CD14-positive monocyte (primary cell): ENCODE data around the gene AAR2. TPM values are rescaled to one million over a fixed set of nuclear protein-coding genes. Genes with fewer than 3 reads are reported as not detected.

Source experiments
- DNase-seq, 3 donors: peaks; one replicate each; pipeline ENCODE4 v3.0.0-alpha.2; 2011 to 2022
- H2AFZ ChIP-seq: 2 replicates; pipeline ENCODE4 v1.6.0; 2012; ENCODE audit warnings: mild to moderate bottlenecking, low read depth, low read length, inconsistent platforms; ENCODE audit not compliant: insufficient read depth, poor library complexity, severe bottlenecking
- H3K27ac ChIP-seq, 2 donors: 1 replicate in 1 of 2; 2 replicates in 1 of 2; pipeline ENCODE4 v1.5.1; 2012 to 2013; ENCODE audit warnings: low read length in 2 of 2, control low read depth in 1 of 2, inconsistent platforms in 1 of 2, low read depth in 1 of 2, mild to moderate bottlenecking in 1 of 2
- H3K27me3 ChIP-seq, 2 donors: one replicate each; pipeline versions ENCODE4 v1.6.0 to v1.6.1; 2011 to 2013; ENCODE audit warnings: low read length in 2 of 2; ENCODE audit not compliant: control insufficient read depth in 2 of 2, insufficient read depth in 2 of 2
- H3K36me3 ChIP-seq, 2 donors: replicated peaks in 1 of 2; 1 replicate in 1 of 2; 2 replicates in 1 of 2; pipeline versions ENCODE4 v1.5.1 to v1.6.1; 2012 to 2013; ENCODE audit warnings: low read length in 2 of 2, control low read depth in 1 of 2, inconsistent platforms in 1 of 2, mild to moderate bottlenecking in 1 of 2; ENCODE audit not compliant: insufficient read depth in 2 of 2, control insufficient read depth in 1 of 2
- H3K4me1 ChIP-seq, 2 donors: 1 replicate in 1 of 2; 2 replicates in 1 of 2; pipeline versions ENCODE4 v1.5.1 to v1.6.1; 2012 to 2013; ENCODE audit warnings: low read length in 2 of 2, control low read depth in 1 of 2, inconsistent platforms in 1 of 2, mild to moderate bottlenecking in 1 of 2, moderate library complexity in 1 of 2; ENCODE audit not compliant: insufficient read depth in 2 of 2, control insufficient read depth in 1 of 2
- H3K4me2 ChIP-seq: replicated peaks from 2 replicates; pipeline ENCODE3; 2012; ENCODE audit warnings: low read length, moderate library complexity, mild to moderate bottlenecking; ENCODE audit not compliant: poor library complexity, severe bottlenecking; ENCODE audit errors: extremely low read depth
- H3K4me3 ChIP-seq, 3 experiments: fragments of 200-600 bp in 1 of 3; sonication (generic) in 1 of 3; replicated peaks in 1 of 3; 1 replicate in 2 of 3; 2 replicates in 1 of 3; pipeline ENCODE4 v1.5.1; 2011 to 2013; ENCODE audit warnings: low read length in 3 of 3, mild to moderate bottlenecking in 3 of 3, control low read depth in 2 of 3, low read depth in 2 of 3, inconsistent platforms in 1 of 3, moderate library complexity in 1 of 3
- H3K79me2 ChIP-seq: 2 replicates; pipeline ENCODE4 v1.6.0; 2012; ENCODE audit warnings: mild to moderate bottlenecking, control low read depth, inconsistent platforms, low read length, moderate library complexity; ENCODE audit not compliant: insufficient read depth
- H3K9ac ChIP-seq: 2 replicates; pipeline ENCODE4 v1.6.0; 2017; ENCODE audit warnings: low read length, mild to moderate bottlenecking; ENCODE audit not compliant: insufficient read depth, poor library complexity, severe bottlenecking
- H3K9me3 ChIP-seq, 2 donors: replicated peaks in 1 of 2; 1 replicate in 1 of 2; 2 replicates in 1 of 2; pipeline versions ENCODE4 v1.5.1 to v1.6.1; 2012 to 2013; ENCODE audit warnings: low read length in 2 of 2, control low read depth in 1 of 2; ENCODE audit not compliant: control insufficient read depth in 1 of 2, insufficient read depth in 1 of 2
- H4K20me1 ChIP-seq: 2 replicates; pipeline ENCODE4 v1.6.0; 2012; ENCODE audit warnings: mild to moderate bottlenecking, low read length, control low read depth, moderate library complexity; ENCODE audit not compliant: insufficient read depth
- H3K27ac Mint-ChIP-seq, 7 donors: one replicate each; pipeline ENCODE4 v1.8.0; 2020; ENCODE audit warnings: mild to moderate bottlenecking in 7 of 7, mixed read lengths in 7 of 7, moderate library complexity in 6 of 7, inconsistent platforms in 2 of 7
- H3K27me3 Mint-ChIP-seq, 3 donors: one replicate each; pipeline ENCODE4 v1.8.0; 2021 to 2022; ENCODE audit warnings: low read depth in 3 of 3, mild to moderate bottlenecking in 3 of 3, mixed read lengths in 3 of 3, moderate library complexity in 3 of 3, inconsistent platforms in 1 of 3
- H3K36me3 Mint-ChIP-seq, 2 donors: one replicate each; pipeline ENCODE4 v1.8.0; 2020; ENCODE audit warnings: mixed read lengths in 2 of 2, inconsistent platforms in 1 of 2, mild to moderate bottlenecking in 1 of 2
- H3K4me1 Mint-ChIP-seq: one replicate; pipeline ENCODE4 v1.8.0; 2020; ENCODE audit warnings: mild to moderate bottlenecking, mixed read lengths
- H3K4me3 Mint-ChIP-seq, 2 donors: one replicate each; pipeline ENCODE4 v1.8.0; 2020; ENCODE audit warnings: mild to moderate bottlenecking in 2 of 2, mixed read lengths in 2 of 2, moderate library complexity in 1 of 2
- H3K9me3 Mint-ChIP-seq, 7 donors: one replicate each; pipeline ENCODE4 v1.8.0; 2020 to 2022; ENCODE audit warnings: mixed read lengths in 7 of 7, mild to moderate bottlenecking in 6 of 7, moderate library complexity in 6 of 7, inconsistent platforms in 2 of 7
- WGBS: methylation state at CpG from one replicate; pipeline ENCODE4 v1.1.5; 2013; ENCODE audit warnings: missing lambda C conversion rate; ENCODE audit not compliant: insufficient coverage; 5-methylcytosine and 5-hydroxymethylcytosine counted together
- intact Hi-C, 2 donors: fragments of 100-400 bp; cut with micrococcal nuclease; formaldehyde crosslinking; loops; one replicate each; pipeline versions ENCODE4 v1.15.0 to v1.15.1; 2023
- polyA plus RNA-seq, 3 donors: library from polyadenylated mRNA; depleted of rRNA in 1 of 3; unstranded in 2 of 3; stranded (reverse) in 1 of 3; fragments of 300-500 nt in 2 of 3; fragments of >200 nt in 1 of 3; fragmentation: Illumina TruSeq in 2 of 3; gene quantifications; 1 replicate in 2 of 3; 2 replicates in 1 of 3; pipeline ENCODE4 v1.2.3, GENCODE V29; 2012 to 2021
- TF ChIP-seq, protein P1 (sequence below): fragments of 200-600 bp; IDR thresholded peaks from one replicate; pipeline ENCODE4 v1.8.0; 2022; ENCODE audit warnings: antibody characterized with exemption, mild to moderate bottlenecking

Gene AAR2
- polyA plus RNA-seq, 3 donors = 9.1 to 48.8 (median 45.2) TPM

DNA sequence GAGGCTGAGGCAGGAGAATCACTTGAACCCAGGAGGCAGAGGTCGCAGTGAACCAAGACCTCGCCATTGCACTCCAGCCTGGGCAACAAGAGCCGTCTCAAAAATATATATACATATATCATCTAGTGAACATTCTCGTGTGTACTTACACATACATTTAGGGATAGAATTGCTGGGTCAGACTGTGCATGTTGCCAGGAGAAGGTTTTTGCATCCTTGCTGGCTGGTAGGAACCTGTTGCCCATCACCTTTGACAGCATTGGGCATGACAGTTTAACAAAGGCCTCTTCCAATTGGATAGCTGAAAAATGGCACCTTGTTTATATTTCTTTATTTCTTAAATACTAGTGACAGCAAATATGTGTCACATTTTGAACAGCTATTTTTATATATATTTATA lies 5.4 kb downstream of the AAR2 start:
- Histone ChIP-seq H3K27me3 (no peaks in the 10 kb centered on the region), H3K9ac (no peak overlapping the region), H3K79me2 (peaks cover 48% of the 10 kb centered on the region), H3K36me3 (peaks cover 67 to 73% of the 10 kb centered on the region in 2 donors), H3K4me3 (no peak overlapping the region), H4K20me1 (peaks cover 48% of the 10 kb centered on the region), H3K4me2 (no peak overlapping the region), H2AFZ (no peak overlapping the region), H3K27ac (no peak overlapping the region), H3K9me3 (no peaks in the 10 kb centered on the region), H3K4me1 (peaks cover 8 to 13% of the 10 kb centered on the region in 2 donors)
- Mint-ChIP-seq H3K27me3 (peaks cover 0 to 1% (median 0%) of the 10 kb centered on the region in 3 donors), H3K36me3 (peaks cover 57 to 70% of the 10 kb centered on the region in 2 donors), H3K27ac (no peak overlapping the region), H3K4me3 (no peak overlapping the region), H3K9me3 (peaks cover 0 to 1% (median 0%) of the 10 kb centered on the region in 7 donors), H3K4me1 (peaks cover 16% of the 10 kb centered on the region)
- 100% methylated on average over 1 of the region's 4 CpGs for WGBS
- no peak for DNase-seq
- intact Hi-C loops = no loop called here
- TF ChIP-seq, protein P1, sequence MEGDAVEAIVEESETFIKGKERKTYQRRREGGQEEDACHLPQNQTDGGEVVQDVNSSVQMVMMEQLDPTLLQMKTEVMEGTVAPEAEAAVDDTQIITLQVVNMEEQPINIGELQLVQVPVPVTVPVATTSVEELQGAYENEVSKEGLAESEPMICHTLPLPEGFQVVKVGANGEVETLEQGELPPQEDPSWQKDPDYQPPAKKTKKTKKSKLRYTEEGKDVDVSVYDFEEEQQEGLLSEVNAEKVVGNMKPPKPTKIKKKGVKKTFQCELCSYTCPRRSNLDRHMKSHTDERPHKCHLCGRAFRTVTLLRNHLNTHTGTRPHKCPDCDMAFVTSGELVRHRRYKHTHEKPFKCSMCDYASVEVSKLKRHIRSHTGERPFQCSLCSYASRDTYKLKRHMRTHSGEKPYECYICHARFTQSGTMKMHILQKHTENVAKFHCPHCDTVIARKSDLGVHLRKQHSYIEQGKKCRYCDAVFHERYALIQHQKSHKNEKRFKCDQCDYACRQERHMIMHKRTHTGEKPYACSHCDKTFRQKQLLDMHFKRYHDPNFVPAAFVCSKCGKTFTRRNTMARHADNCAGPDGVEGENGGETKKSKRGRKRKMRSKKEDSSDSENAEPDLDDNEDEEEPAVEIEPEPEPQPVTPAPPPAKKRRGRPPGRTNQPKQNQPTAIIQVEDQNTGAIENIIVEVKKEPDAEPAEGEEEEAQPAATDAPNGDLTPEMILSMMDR = no peak

DNA sequence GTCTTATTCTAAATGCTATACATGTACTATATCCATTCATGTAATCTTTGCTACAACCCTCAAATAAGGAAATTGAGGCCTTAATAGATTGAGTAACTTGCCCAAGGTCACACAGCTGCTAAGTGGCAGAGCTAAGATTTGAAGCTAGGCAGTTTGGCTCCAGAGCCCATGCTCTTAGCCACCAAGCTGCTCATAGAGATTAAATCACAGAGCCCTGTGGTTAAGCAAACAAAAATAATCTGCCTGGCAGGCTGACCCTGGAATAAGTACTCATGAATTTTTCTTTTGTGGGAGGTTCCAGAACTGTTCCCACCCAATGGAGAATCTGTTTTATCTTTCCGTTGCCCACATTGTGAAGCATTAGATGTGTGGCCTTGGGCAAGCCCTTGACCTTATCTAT lies 7.4 kb downstream of the AAR2 start:
- Histone ChIP-seq H3K79me2 (peaks cover 29% of the 10 kb centered on the region), H3K4me1 (no peaks in the 10 kb centered on the region), H3K36me3 (peaks cover 85 to 93% of the 10 kb centered on the region in 2 donors), H3K27me3 (no peaks in the 10 kb centered on the region), H3K9me3 (no peaks in the 10 kb centered on the region), H3K27ac (no peak overlapping the region), H3K4me2 (no peak overlapping the region), H4K20me1 (peaks cover 50% of the 10 kb centered on the region), H3K9ac (no peak overlapping the region), H3K4me3 (no peak overlapping the region), H2AFZ (no peak overlapping the region)
- Mint-ChIP-seq H3K36me3 (peaks cover 72 to 90% of the 10 kb centered on the region in 2 donors), H3K4me1 (peaks cover under 1% of the 10 kb centered on the region), H3K4me3 (no peak overlapping the region), H3K27ac (no peak overlapping the region), H3K27me3 (peaks cover 0 to 1% (median 0%) of the 10 kb centered on the region in 3 donors), H3K9me3 (no peaks in the 10 kb centered on the region)
- no CpG with 5 or more reads among the region's 1 CpG for WGBS
- intact Hi-C loops = no loop called here
- no peak for DNase-seq
- TF ChIP-seq, protein P1 = no peak
